ENCODE measurements around the gene YRDC.

YRDC gene

GRCh38 chr1:37807220-37807554 is 821 bp downstream of the YRDC start:
- TF ChIP-seq CTCF (conservative IDR thresholded peaks at IDR 0.05): no peak
- H3K27ac ChIP-seq: peak overlapping the region; percentile 95

GRCh38 chr1:37802439-37802838 is 5.6 kb downstream of the YRDC start:
- TF ChIP-seq CTCF (conservative IDR thresholded peaks at IDR 0.05): no peak
- no peak overlapping the region for H3K27ac ChIP-seq

- TF ChIP-seq CTCF (conservative IDR thresholded peaks at IDR 0.05): no peak
Measured at GRCh38 chr1:37797750-37798345, 10.2 kb downstream of the YRDC start.

GRCh38 chr1:37795340-37796125 is 12.5 kb downstream of the YRDC start:
- TF ChIP-seq CTCF (conservative IDR thresholded peaks at IDR 0.05): no peak
- peak overlapping the region; percentile 90 for H3K27ac ChIP-seq

More at GRCh38 chr1:37797750-37798345, 10.2 kb downstream of the YRDC start:
- H3K27ac ChIP-seq: no peak overlapping the region

GRCh38 chr1:37794372-37795339 is 13.4 kb downstream of the YRDC start:
- H3K27ac ChIP-seq: peak overlapping the region; percentile 90
- TF ChIP-seq CTCF (conservative IDR thresholded peaks at IDR 0.05): 0 out of 2 replicates have a peak, but pooled peaks have one; percentile 10

- TF ChIP-seq CTCF (conservative IDR thresholded peaks at IDR 0.05): no peak
- peak within 1 kb of the TSS; percentile 90 for H3K27ac ChIP-seq
Measured at GRCh38 chr1:37793773-37794371, 14.1 kb downstream of the YRDC start, which contains the start of gene MANEAL. MANEAL (plus strand) TSS chr1:37793847; CDS start chr1:37794183, 336 bp downstream.

Measured in VCaP (cell line).